Brain microvascular endothelial cell (primary cell): Measurements from ENCODE around the gene CHST11.

Experiments
- DNase-seq: peaks from one replicate; pipeline ENCODE4 v3.0.0-alpha.2; 2020
- H3K27ac ChIP-seq: fragments of 250-450 bp; sonication (Bioruptor Pico); 2 replicates; pipeline ENCODE4 v1.5.1; 2020; ENCODE audit warnings: mild to moderate bottlenecking, moderate library complexity
- H3K27me3 ChIP-seq: fragments of 250-450 bp; sonication (Bioruptor Pico); replicated peaks from 2 replicates; pipeline ENCODE4 v1.5.1; 2020; ENCODE audit warnings: mild to moderate bottlenecking
- H3K36me3 ChIP-seq: fragments of 250-450 bp; sonication (Bioruptor Pico); replicated peaks from 2 replicates; pipeline ENCODE4 v1.5.1; 2020; ENCODE audit warnings: mild to moderate bottlenecking
- H3K4me3 ChIP-seq: 2 replicates; pipeline ENCODE4 v1.5.1; 2011; ENCODE audit warnings: low read depth, mild to moderate bottlenecking, control low read depth, low read length, moderate library complexity
- CTCF ChIP-seq: IDR thresholded peaks from 2 replicates; pipeline ENCODE4 v1.5.1; 2011; ENCODE audit warnings: low read depth, mild to moderate bottlenecking, moderate library complexity, low read length, control low read depth, inconsistent platforms; ENCODE audit errors: missing control alignments
- in situ Hi-C: cut with HindIII; loops from 2 replicates; pipeline ENCODE4 v1.10.0; 2017; ENCODE audit warnings: low sequenced_read_pairs, low pct_ligation_motif_present

CHST11 gene

GRCh38 chr12:104538056-104538455, 81.3 kb downstream of the CHST11 start:
- in situ Hi-C loops: no loop called here
- H3K4me3 ChIP-seq: no peak overlapping the region
- DNase-seq: no peak
- no peak overlapping the region for H3K27ac ChIP-seq
- no peaks in the 10 kb centered on the region for H3K36me3 ChIP-seq
- H3K27me3 ChIP-seq: no peaks in the 10 kb centered on the region
- no peak for TF ChIP-seq CTCF

- no peaks in the 10 kb centered on the region for H3K27me3 ChIP-seq
- no peak for DNase-seq
- in situ Hi-C loops: no loop called here
Observed at GRCh38 chr12:104538891-104539462, 82.2 kb downstream of the CHST11 start.

GRCh38 chr12:104544836-104545235, 88.1 kb downstream of the CHST11 start:
- Histone ChIP-seq H3K27ac (no peak overlapping the region), H3K36me3 (no peaks in the 10 kb centered on the region), H3K4me3 (no peak overlapping the region), H3K27me3 (no peaks in the 10 kb centered on the region)
- no peak for TF ChIP-seq CTCF
- in situ Hi-C loops: no loop called here
- DNase-seq: no peak

More at GRCh38 chr12:104538891-104539462, 82.2 kb downstream of the CHST11 start:
- TF ChIP-seq CTCF: no peak
- no peak overlapping the region for H3K27ac ChIP-seq
- no peaks in the 10 kb centered on the region for H3K36me3 ChIP-seq
- no peak overlapping the region for H3K4me3 ChIP-seq

GRCh38 chr12:104546575-104546974, 89.8 kb downstream of the CHST11 start:
- in situ Hi-C loops: no loop called here
- no peaks in the 10 kb centered on the region for H3K27me3 ChIP-seq
- TF ChIP-seq CTCF: no peak
- no peak overlapping the region for H3K4me3 ChIP-seq
- no peaks in the 10 kb centered on the region for H3K36me3 ChIP-seq
- no peak overlapping the region for H3K27ac ChIP-seq
- no peak for DNase-seq

- in situ Hi-C loops: no loop called here
- no peak for DNase-seq
- H3K4me3 ChIP-seq: no peak overlapping the region
- no peak for TF ChIP-seq CTCF
- H3K27me3 ChIP-seq: no peaks in the 10 kb centered on the region
- H3K36me3 ChIP-seq: no peaks in the 10 kb centered on the region
- H3K27ac ChIP-seq: no peak overlapping the region
Observed at GRCh38 chr12:104547235-104547634, 90.5 kb downstream of the CHST11 start.
